AG10803 (cell line): ENCODE measurements around the gene KLRK1.
A peak's percentile ranks its signal among the peaks of the same experiment; 100 is the strongest.
"Not testable (repeated sequence)": the region's sequence is repeated elsewhere in the genome, so short reads cannot be mapped to it uniquely, and the experiment has no call there.

ENCODE experiments used
- DNase-seq: peaks from one replicate; pipeline ENCODE4 v3.0.0; 2010; ENCODE audit warnings: low read depth
- H3K4me3 ChIP-seq: 2 replicates; pipeline ENCODE4 v1.5.1; 2011; ENCODE audit warnings: mild to moderate bottlenecking, low read length, control low read depth
- CTCF ChIP-seq: conservative IDR thresholded peaks from 2 replicates; pipeline ENCODE4 v1.5.1; 2011; ENCODE audit warnings: mild to moderate bottlenecking, low read length, control low read depth, inconsistent platforms

Gene KLRK1

GRCh38 chr12:10362325-10362724, 27.5 kb downstream of the KLRK1 start:
- H3K4me3 ChIP-seq, result no peak overlapping the region
- no peak for TF ChIP-seq CTCF
- DNase-seq, result no peak

GRCh38 chr12:10361622-10362021, 28.2 kb downstream of the KLRK1 start:
- TF ChIP-seq CTCF, result no peak
- peak; percentile 29 for DNase-seq
- no peak overlapping the region for H3K4me3 ChIP-seq

GRCh38 chr12:10361084-10361483, 28.8 kb downstream of the KLRK1 start:
- no peak for DNase-seq
- no peak overlapping the region for H3K4me3 ChIP-seq
- no peak for TF ChIP-seq CTCF

- TF ChIP-seq CTCF, result no peak
- no peak overlapping the region for H3K4me3 ChIP-seq
- DNase-seq, result no peak
Observed at GRCh38 chr12:10358969-10359368, 30.9 kb downstream of the KLRK1 start.

GRCh38 chr12:10358131-10358530, 31.7 kb downstream of the KLRK1 start:
- no peak overlapping the region for H3K4me3 ChIP-seq
- DNase-seq, result no peak
- no peak for TF ChIP-seq CTCF

GRCh38 chr12:10354502-10354901, 35.3 kb downstream of the KLRK1 start:
- TF ChIP-seq CTCF, result no peak
- DNase-seq, result no peak
- H3K4me3 ChIP-seq, result no peak overlapping the region

- TF ChIP-seq CTCF, result no peak
- no peak for DNase-seq
Observed at GRCh38 chr12:10354071-10354470, 35.8 kb downstream of the KLRK1 start.

GRCh38 chr12:10351457-10351856, 38.4 kb downstream of the KLRK1 start:
- not testable (repeated sequence) for H3K4me3 ChIP-seq, DNase-seq

More at GRCh38 chr12:10354071-10354470, 35.8 kb downstream of the KLRK1 start:
- H3K4me3 ChIP-seq, result no peak overlapping the region
